HG02884 (cell line): ENCODE measurements around the gene CD59.
"Not testable (repeated sequence)": the region's sequence is repeated elsewhere in the genome, so short reads cannot be mapped to it uniquely, and the experiment has no call there.

Experiments
- ATAC-seq: cut with Tn5 transposase; IDR thresholded peaks from one replicate; pipeline ENCODE4 v1.9.1; 2021; ENCODE audit warnings: mild to moderate bottlenecking, moderate library complexity; ENCODE audit not compliant: unreplicated experiment

CD59 gene

DNA sequence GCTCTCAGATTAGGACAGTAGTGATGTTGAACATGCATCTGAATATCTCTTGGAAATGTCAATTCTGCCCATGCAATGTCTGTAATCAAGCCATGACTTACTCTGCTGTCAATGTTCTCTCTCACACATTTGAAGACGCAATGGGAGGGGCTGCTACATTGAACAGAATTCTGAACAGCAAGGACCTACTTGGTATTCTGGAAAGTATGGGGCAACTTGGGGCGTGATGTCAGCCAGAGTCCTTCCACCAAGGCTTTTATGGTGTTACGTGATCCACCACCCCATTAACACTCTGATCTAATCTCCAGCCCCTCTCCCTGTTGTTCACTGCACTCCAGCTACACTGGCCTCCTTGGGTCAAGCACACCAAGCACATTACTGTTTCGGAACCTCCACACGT lies 7.1 kb upstream of the CD59 start:
- no peak for ATAC-seq

DNA sequence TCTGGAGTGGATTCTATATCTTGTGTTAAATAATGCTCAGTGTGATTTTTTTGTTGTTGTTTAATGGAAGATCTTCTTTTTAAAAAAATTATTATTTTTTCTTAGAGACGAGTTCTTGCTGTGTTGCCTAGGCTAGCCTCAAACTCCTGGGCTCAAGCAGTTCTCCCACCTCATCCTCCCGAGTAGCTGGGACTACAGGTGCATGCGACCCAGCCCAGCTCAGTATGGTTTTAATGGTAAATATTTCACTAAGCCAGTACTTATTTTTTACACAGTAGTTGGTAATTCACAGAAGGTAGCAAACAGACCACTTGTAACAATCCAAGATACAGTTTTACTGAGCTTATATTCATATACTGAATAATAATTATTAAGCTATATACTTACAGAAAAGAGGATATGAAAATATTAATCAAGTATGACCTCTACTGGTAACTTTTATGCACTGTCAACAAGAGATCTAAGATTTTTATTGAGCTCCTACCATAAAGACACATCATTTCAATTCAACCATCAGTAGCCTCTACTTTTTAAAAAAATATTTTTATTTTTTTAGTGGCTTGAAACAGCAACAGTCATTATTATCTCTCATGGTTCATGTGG lies 6.1 kb upstream of the CD59 start:
- no peak for ATAC-seq

DNA sequence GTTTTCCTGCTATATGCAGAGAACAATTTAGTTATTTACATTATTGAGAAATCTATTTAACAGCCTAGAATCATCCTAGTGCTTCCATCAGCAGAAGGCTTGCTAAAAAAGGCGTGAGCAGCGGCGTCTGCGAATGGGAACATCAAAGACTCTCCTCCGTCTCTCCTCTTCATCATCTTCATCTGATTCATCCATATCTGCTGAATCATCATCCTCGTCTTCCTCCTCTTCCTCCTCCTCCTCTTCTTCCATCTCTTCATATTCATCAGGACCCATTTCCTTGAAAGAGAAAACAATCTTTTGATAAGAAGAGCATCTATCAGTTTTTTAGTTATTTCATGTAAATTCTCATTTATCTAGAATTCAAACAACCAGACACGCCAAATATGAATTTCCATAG lies 5.6 kb upstream of the CD59 start:
- no peak for ATAC-seq

DNA sequence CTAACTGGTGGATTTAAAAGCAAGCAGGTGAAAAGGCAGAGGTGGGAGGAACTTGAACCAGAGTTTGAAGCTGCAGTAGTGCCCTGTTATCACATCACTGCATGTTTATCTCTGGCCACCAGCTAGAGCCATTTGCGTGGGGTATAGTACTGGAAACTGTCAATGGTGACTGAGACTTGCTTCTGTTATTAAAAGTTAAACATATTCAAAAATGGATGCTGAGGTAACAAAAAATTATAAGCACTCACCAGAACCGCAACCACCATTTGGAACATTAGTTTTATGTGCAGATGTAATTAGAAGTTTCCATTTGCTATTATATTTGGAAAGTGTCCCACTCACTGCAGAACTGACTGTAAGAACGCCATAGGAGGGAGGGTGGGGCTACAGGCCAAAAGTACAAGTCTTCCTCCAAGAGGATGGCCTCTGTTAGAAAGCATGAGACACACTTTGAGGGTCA lies 1.2 kb upstream of the CD59 start:
- ATAC-seq = no peak

DNA sequence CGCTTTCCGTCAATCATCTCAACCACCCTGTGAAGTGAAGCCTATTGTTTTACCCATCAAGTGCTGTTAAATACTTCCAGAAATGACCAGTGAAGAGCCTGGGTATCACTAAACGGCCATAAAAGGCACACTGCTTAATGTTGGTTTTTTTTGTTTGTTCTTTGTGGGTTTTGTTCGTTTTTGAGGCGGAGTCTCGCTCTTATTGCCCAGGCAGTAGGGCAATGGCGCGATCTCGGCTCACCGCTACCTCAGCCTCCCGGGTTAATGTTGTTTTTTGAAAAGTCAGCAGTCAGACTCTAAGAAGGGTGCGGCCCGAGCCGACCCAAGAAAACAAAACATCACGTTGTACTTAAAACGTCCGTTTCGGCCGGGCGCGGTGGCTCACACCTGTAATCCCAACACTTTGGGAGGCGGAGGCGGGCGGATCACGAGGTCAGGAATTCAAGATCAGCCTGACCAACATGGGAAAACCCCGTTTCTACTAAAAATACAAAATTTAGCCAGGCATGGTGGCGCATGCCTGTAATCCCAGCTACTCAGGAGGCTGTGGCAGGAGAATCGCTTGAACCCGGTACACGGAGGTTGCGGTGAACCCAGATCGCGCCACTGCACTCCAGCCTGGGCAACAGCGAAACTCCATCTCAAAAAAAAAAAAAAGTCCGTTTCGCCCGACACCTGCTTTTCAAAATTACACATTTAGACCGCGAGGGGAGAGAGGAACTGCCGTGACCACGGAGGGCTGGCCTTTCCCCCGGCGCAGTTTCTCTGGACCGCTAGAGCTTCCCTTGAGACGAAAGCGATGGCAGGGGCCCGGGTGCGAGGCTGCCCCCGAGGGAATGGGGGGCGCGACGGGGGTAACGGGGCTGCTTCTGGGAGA lies 714 bp downstream of the CD59 start:
- peak; percentile 51 for ATAC-seq

DNA sequence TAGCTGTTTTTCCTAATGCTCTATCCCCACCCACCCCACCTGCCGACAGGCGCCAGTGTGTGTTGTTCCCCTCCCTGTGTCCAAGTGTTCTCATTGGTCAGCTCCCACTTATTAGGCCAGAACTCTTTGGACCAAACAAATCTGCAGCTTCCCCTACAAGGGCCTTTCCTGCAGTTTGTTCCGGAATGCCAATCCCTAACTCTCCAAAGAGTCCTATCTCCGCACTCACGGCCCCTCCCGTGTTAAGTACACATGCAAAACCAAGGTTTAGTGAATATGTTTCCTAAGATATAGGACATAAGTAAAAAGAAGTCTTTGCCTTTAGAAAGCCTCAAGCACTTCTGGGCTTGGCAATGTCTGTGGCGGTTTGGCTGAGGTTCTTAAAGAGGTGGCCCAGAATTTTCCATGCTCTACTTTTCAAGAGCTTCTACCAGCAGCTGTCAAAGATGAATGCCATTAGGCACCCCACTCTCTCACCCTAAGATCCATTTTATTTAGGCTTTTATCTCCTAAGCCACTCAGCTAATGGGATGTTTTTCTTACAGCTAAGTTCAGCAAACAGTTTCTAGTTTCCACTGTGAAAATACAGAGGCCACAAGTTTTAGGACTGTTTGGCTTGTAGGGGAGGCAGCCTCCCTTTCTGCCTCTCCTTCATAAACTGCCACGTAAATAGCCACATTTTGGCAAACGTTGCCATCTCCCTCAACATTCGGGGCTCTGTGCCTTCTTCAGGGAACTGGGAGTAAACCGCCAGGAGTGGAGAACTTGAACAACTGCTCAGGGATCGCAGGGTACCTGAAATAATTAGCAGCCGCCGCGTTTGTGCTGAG lies 1.6 kb downstream of the CD59 start:
- ATAC-seq = no peak

DNA sequence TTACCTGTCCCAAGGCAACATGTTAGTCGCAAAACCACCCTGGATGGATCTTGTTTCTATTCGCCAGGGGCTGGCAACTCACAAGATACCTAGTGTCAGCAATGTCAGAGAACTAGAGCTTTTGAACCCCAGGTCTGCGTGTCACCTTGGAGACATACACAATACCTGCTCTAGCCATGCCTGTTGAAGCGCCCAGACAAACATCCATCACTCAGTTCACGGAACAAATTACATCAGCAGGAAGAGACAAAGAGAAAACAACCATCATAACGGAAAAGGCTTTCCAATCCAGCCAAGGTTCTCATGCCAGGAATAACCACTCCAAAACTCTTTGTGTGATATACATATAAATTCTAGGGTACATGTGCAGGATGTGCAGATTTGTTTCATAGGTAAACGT lies 2.2 kb downstream of the CD59 start:
- ATAC-seq = no peak

DNA sequence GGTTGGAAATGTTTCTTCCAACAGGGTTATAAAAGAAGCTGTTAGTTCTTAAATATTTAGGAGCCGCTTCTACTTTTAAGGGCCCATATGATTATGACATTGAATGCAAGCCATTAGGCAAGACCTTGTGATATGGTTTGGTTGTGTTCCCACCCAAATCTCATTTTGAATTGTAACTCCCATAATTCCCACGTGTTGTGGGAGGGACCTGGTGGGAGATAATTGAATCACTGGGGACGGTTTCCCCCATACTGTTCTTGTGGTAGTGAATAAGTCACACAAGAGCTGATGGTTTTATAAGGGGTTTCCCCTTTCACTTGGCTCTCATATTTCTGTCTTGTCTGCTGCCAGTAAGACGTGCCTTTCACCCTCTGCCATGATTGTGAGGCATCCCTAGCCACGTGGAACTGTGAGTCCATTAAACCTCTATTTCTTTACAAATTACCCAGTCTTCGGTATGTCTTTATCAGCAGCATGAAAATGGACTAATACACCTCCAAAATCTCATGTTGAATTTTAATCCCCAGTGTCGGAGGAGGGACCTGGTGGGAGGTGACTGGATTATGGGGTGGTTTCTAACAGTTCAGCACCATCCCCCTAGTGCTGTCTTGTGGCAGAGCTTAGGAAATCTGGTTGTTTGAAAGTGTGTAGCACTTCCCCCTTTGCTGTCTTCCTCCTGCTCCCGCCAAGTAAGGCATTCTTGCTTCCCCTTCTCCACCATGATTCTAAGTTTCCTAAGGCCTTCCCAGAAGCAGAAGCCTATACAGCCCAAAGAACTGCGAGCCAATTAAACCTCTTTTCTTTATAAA lies 4.3 kb downstream of the CD59 start:
- ATAC-seq = no peak

DNA sequence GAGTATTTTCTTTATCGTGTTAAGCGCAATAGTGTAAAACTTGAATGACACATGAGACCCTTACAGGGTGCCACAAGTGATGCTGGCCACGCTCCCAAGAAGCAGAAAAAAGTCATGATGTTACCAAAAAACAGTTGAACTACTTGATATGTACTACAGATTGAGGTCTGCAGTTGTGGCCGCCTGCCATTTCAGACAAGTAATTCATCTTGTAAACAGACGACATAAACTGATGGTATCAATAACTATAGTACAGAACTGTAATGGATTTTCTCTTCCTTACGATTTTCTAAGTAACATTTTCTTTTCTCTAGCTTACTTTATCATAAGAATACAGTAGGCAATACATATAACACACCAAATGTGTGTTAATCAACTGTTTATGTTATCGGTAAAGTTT lies 5.5 kb downstream of the CD59 start:
- no peak for ATAC-seq

DNA sequence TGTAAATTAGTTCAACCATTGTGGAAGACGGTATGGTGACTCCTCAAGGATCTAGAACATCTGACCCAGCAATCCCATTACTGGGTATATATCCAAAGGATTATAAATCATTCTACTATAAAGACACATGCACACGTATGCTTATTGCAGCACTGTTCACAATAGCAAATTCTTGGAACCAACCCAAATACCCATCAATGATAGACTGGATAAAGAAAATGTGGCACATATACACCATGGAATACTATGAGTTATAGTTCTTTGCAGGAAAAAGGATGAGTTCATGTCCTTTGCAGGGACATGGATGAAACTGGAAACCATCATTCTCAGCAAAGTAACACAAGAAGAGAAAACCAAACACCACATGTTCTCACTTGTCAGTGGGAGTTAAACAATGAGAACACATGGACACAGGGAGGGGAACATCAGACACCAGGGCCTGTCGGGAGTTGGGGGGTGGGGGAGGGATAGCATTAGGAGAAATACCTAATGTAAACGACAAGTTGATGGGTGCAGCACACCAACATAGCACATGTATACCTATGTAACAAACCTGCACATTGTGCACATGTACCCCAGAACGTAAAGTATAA lies 7.1 kb downstream of the CD59 start:
- ATAC-seq = not testable (repeated sequence)

DNA sequence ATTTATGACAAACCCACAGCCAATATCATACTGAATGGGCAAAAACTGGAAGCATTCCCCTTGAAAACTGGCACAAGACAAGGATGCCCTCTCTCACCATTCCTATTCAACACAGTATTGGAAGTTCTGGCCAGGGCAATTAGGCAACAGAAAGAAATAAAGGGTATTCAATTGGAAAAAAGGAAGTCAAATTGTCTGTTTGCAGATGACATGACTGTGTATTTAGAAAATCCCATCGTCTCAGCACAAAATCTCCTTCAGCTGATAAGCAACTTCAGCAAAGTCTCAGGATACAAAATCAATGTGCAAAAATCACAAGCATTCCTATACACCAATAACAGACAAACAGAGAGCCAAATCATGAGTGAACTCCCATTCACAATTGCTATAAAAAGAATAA lies 8.7 kb downstream of the CD59 start:
- not testable (repeated sequence) for ATAC-seq

DNA sequence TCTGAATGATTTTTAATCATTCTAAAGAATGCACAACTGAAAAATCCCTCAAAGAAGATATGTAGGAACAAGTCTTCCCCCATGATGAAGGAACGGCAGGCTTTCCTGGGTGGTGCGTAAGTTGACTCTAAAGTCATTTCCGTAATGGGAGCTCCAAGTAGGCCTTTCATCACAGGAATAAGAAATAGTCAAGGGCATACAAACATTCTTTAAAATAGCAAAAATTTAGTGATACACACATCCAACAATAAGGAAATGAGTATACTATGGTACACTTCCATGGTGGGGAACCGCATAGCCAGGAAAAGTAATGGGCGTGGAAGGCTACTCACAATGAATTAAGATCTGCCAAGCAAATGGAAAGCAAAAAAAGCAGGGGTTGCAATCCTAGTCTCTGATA lies 10.7 kb downstream of the CD59 start:
- ATAC-seq = no peak

DNA sequence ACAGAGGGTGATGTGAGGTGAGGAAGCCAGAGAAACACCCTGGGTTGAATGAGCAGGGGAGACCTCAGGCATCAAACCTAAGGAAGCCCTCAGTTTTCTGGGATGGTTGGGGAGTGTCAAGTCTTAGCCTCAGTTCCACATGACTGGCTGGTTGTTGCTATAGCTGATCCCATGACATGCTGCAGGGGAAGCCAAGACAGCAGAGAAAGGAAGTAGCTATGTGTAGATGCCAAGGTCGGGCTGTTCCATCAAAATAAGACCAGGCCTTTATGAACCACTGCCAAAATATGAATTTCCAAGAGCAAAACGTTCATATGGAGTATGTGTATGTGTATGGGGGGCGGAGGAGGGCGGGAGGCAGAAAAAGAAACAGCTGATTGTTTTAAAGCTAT lies 11.6 kb downstream of the CD59 start:
- ATAC-seq = no peak

DNA sequence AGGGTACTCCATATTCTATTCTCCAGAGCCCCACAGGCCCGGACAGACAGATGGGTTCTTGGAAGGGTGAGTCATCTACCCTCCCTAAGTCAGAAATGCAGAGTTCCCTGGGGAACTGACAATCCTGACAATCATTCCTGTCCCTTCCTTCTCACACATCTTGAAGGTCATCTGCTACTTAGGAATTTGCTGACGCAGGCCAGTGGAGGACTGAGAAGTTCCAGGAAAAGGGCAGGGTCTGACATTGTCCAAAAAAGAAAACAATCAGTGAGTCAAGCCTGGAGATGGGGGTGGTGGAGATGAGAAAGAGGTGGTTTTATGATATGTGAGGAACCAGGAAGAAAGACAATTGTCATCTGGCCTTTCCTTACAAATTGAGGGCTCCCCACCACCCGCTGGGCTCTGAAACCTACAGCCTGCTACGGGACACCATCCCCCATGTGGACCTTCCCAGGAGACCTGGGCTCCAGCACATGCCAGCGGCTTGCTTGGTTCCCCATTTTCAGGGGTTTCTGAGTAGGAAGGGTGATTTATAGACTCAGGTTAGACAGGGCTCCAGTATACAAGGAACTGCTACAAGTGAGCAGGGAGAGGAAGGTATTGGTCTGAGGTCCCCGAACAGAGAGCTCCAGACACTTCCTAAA lies 12.9 kb downstream of the CD59 start:
- ATAC-seq = peak; percentile 20

DNA sequence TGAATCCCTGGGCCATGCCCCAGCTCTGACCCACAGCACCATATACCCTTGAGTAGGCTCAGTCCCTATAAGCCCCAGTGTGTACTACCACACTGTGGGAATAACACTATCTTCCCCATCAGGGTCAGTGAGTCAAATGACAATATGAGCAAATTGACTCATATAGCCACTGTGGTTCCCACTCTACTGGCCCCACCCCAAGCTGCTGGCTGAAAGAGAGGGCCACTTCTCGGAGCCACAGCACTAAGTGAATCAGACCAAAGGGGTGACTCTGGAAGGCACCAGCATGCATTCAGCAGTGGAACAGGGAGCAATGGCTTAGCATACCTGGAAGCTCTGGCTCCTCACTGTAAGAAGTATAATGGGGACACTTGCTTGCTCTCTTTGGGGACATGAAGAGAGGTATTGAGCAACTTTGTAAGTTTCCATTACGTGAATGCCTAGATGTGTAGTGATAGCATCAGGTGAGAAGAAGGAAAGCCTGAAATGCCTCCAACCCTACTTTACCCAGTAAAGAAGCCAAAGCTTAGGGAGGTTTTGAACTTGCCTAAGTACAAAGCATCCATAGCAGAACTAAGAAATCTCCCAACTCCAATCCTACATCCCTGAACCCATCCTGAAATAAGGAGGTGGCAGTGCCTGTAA lies 13.5 kb downstream of the CD59 start:
- ATAC-seq = peak; percentile 82

DNA sequence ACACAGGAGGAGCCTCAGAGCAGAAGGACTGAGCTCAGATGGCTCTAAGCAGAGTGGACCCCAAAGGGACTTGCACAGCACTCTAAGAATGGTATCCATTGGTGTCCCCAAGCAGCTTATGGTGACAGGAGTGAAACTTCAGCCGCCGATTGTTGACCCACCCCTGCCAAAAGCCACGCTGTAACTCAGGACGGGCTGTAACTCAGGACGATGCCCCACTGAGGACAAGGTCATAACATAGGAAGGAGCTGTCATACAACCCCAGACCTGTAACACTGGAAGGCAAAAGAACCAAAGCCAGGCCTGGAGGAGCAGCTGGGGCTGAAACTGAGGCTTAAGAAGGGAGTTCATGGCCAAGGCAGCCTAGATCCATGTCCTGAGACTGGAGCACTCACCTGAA lies 14.2 kb downstream of the CD59 start:
- ATAC-seq = no peak

DNA sequence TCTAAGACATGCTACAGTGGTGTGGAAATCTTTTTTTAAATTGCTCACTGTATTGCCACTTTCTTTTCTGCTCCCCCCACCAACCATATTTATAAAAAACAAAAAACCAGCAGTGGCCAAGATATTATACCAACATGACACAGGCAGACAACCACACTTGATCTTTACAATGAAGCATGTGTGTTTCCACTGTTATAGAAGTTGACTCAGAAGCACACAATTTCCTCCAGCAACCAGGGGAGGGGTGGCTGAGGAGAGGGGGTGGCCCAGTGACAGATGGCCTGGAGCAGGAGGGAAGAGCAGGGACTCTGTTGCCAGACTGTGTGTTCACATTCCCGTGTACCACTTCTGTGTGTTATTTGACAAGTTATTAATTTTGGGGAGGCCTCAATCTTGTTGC lies 14.8 kb downstream of the CD59 start:
- no peak for ATAC-seq

DNA sequence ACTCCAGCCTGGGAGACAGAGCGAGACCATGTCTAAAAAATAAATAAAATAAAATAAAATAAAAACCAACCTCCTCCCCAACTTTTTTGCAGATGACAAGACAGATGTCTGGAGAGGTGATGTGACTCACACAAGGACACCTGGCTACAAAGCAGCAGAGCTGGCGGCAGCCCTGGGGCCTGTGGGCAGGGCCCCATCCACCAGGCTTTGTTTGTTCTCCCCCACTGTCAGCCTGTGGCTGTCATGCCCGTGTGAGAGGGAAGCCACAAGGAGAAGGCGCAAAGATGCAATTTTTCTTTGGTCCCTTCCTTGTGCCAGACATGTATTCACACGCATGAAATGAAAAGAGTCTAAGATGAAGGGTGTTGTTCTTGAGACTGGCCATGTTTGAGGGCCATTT lies 16.6 kb downstream of the CD59 start:
- no peak for ATAC-seq

DNA sequence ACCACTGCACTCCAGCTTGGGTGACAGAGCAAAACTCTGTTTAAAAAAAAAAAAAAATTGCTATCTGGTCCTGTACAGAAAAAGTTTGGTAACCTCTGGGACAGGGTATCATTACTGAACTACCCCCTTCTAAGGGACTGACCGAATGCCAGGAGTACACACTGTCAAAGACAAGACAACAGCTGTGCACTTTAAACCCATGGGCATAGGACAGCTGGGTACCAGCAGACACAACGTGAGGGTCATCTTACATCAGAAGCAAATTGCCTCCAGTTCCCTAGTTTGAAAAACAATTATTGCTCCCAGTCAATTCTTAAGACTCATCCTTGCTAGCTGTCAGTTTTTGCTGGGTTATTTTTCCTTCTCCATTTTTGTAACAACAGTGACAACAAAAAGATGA lies 17.8 kb downstream of the CD59 start:
- ATAC-seq = no peak
